Measurements from ENCODE around the gene SMIM14.

The SMIM14 gene

DNA sequence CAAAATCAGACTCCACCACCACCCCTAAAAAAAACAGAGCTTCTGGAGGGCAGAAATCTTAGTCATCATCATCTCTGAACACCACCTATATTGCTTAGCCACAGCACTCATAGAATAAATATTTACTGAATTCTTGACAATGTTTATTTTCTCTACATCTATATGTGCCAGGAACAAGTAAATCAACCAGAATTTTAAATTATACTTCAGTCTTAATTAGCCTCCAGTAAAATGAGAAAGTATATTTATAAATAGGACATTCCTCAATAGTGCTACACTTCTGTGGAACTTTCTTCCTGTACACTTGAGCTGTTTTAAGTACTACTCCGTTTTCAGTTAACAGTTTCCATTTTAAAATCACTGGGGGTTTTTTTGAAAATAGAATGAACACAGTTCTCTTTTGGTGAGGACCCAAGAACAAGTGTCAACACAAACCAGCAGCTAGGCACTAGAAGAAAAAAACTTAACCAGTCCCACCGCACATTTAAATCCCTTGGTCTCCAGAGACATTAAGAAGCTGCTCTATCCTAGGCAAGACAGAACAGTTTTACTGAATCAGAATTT is 25.5 kb downstream of the SMIM14 start:
- H3K4me3 Mint-ChIP-seq: no peak overlapping the region
- H3K4me1 Mint-ChIP-seq: peaks cover 7% of the 10 kb centered on the region
- H3K36me3 Mint-ChIP-seq (ENCODE audit: insufficient read depth): peaks cover 4% of the 10 kb centered on the region
- no peaks in the 10 kb centered on the region for H3K27me3 Mint-ChIP-seq
- no peak overlapping the region for H3K27ac Mint-ChIP-seq (ENCODE audit: low read depth)
- DNase-seq (ENCODE audit: low spot score in 2 of 2) (no peak), ATAC-seq (replicated peaks; ENCODE audit: extremely low read depth, poor library complexity, severe bottlenecking) (no peak)
- no peaks in the 10 kb centered on the region for H3K9me3 Mint-ChIP-seq

DNA sequence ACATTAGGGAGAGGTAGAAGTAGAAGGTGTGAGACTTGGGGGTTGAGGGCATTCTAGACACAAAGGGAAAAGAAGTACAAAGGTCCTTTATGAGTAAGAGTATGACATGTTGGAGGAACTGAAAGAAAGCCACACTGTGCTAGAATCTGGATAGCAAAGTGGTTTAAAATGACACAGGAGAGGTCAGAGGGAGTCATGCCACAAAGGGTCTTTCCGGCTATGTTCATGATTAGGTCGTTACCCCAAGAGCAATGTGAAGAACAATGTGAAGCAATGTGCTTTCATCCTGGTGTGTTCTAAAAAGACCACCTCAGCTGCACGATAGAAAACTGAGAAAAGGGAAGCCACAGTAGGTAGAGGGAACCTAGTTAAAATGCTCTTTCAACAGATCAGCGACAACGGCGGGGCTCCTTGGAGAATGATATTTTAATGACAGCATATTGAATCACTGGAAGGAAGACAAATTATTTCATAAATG is 29.2 kb downstream of the SMIM14 start:
- Mint-ChIP-seq H3K4me3 (no peak overlapping the region), H3K27ac (ENCODE audit: low read depth) (no peak overlapping the region), H3K4me1 (peaks cover 7% of the 10 kb centered on the region), H3K9me3 (no peaks in the 10 kb centered on the region), H3K27me3 (no peaks in the 10 kb centered on the region), H3K36me3 (ENCODE audit: insufficient read depth) (peaks cover 4% of the 10 kb centered on the region)
- ATAC-seq (replicated peaks; ENCODE audit: extremely low read depth, poor library complexity, severe bottlenecking): no peak
- DNase-seq (ENCODE audit: low spot score in 2 of 2): no peak

DNA sequence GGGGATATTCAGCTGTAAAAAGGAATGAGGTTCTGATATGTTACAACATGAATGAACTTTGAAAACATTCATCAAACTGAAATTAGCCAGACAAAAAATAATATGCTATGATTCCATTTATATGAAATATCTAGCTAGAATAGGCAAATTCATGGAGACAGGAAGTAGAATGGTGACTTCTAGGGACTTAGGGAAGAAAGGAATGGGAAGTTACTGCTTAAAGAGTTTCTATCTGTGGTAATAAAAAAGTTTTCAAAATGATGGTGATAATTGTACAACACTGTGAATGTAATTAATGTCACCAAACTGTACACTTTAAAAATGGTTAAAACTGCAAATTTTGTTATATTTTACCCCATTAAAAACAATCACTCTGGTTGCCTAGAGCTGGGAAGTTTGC is 30.2 kb downstream of the SMIM14 start:
- Mint-ChIP-seq H3K27me3 (no peaks in the 10 kb centered on the region), H3K4me3 (no peak overlapping the region), H3K27ac (ENCODE audit: low read depth) (no peak overlapping the region), H3K36me3 (ENCODE audit: insufficient read depth) (peaks cover 7% of the 10 kb centered on the region), H3K9me3 (no peaks in the 10 kb centered on the region), H3K4me1 (peaks cover 7% of the 10 kb centered on the region)
- ATAC-seq (replicated peaks; ENCODE audit: extremely low read depth, poor library complexity, severe bottlenecking) (no peak), DNase-seq (ENCODE audit: low spot score in 2 of 2) (no peak)

DNA sequence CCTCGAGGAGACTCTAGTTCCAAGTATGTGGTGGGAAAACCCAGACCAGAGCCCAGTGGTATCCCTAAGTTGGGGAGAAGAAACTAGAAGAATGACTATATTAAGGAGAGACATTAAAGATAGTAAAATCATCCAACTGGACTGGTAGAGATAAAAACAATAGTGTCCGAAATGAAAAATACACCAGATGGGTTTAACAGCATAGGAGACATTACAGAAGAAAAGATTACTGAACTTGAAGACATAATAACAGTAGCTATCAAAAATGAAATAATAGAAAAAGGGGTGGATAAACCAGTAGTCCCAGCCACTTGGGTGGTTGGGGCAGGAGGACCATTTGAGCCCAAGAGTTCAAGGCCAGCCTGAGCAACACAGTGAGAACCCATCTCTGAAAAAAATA is 31.9 kb downstream of the SMIM14 start:
- Mint-ChIP-seq H3K36me3 (ENCODE audit: insufficient read depth) (peaks cover 12% of the 10 kb centered on the region), H3K27me3 (no peaks in the 10 kb centered on the region), H3K9me3 (no peaks in the 10 kb centered on the region), H3K27ac (ENCODE audit: low read depth) (no peak overlapping the region), H3K4me3 (no peak overlapping the region), H3K4me1 (peaks cover 7% of the 10 kb centered on the region)
- DNase-seq (ENCODE audit: low spot score in 2 of 2) (no peak), ATAC-seq (replicated peaks; ENCODE audit: extremely low read depth, poor library complexity, severe bottlenecking) (no peak)

DNA sequence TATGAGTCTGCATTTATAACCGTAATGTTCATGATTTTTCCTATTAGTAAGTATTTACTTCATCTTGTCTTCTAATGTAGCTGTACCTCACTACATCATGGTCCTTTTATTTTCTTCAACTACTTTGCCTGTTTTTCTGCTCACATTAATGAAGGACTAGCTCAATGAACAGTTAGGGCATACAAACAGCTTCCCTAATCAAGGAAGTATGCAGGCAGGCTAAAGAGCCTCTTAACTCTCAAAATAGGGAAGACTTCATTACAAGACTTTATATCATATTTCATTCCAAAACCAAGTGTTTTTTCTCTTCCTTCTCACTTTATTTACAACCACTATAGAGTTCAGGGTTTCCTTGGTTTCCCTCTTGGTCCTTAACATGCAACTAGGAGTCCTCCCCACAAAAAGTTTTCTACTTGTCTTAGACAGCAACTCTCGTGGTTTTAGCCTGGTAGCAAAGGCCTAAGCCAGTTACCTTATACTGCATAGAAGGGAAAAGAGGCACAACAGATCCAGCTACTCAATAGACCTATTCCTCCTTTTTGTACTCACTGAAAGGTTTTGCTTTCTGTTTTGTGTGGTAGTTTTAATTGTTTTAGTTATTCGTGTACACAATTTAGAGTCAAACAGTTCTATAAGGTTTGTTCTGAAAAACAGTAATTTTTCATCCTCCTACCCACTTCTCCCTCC is 40.8 kb downstream of the SMIM14 start:
- DNase-seq (ENCODE audit: low spot score in 2 of 2) (no peak), ATAC-seq (replicated peaks; ENCODE audit: extremely low read depth, poor library complexity, severe bottlenecking) (no peak)
- Mint-ChIP-seq H3K4me1 (no peaks in the 10 kb centered on the region), H3K9me3 (no peaks in the 10 kb centered on the region), H3K27me3 (no peaks in the 10 kb centered on the region), H3K36me3 (ENCODE audit: insufficient read depth) (peaks cover 6% of the 10 kb centered on the region), H3K4me3 (no peak overlapping the region), H3K27ac (ENCODE audit: low read depth) (no peak overlapping the region)

DNA sequence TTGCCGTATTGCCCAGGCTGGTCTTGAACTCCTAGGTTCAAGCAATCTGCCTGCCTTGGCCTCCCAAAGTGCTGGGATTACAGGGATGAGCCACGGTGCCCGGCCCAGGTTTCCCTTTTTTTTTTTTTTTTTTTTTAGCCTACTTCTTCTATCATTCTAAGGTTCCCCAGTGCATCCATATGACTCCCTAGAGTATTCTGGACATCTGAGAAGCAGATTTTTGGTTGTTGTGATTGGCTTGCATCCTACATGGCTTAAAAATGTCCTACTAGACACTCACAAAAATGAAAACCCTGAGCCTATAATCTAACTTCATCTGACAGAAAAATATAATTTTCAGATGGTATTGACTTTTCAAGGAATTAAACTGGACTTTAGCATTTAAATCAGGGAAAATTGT is 41.7 kb downstream of the SMIM14 start:
- H3K36me3 Mint-ChIP-seq (ENCODE audit: insufficient read depth): peaks cover 2% of the 10 kb centered on the region

DNA sequence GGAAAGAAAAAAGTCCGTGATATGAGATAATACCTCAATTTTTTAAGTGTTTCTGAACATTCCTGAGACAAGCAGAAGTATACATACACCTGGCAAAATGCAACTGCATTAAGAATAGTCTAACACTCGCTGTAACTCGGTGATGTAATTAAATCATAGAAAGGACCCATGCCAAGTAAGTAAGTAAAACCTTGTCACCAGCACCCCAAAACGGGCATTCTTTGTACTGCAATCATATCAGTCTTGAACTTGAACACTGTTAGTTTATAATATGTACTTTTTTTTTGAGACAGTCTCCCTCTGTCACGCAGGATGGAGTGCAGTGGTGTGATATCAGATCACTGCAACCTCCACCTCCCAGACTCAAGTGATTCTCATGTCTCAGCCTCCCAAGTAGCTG is 47.4 kb downstream of the SMIM14 start:
- H3K9me3 Mint-ChIP-seq: no peaks in the 10 kb centered on the region
- ATAC-seq (replicated peaks; ENCODE audit: extremely low read depth, poor library complexity, severe bottlenecking): no peak
- no peak for DNase-seq (ENCODE audit: low spot score in 2 of 2)
- H3K27ac Mint-ChIP-seq (ENCODE audit: low read depth): no peak overlapping the region
- H3K4me1 Mint-ChIP-seq: peaks cover 5% of the 10 kb centered on the region
- peaks cover 2% of the 10 kb centered on the region for H3K36me3 Mint-ChIP-seq (ENCODE audit: insufficient read depth)
- H3K4me3 Mint-ChIP-seq: no peak overlapping the region
- no peaks in the 10 kb centered on the region for H3K27me3 Mint-ChIP-seq

More for the DNA sequence above, 41.7 kb downstream of the SMIM14 start:
- ATAC-seq (replicated peaks; ENCODE audit: extremely low read depth, poor library complexity, severe bottlenecking) (no peak), DNase-seq (ENCODE audit: low spot score in 2 of 2) (no peak)
- H3K4me1 Mint-ChIP-seq: no peaks in the 10 kb centered on the region
- H3K27me3 Mint-ChIP-seq: no peaks in the 10 kb centered on the region
- no peak overlapping the region for H3K4me3 Mint-ChIP-seq
- no peaks in the 10 kb centered on the region for H3K9me3 Mint-ChIP-seq
- H3K27ac Mint-ChIP-seq (ENCODE audit: low read depth): no peak overlapping the region

DNA sequence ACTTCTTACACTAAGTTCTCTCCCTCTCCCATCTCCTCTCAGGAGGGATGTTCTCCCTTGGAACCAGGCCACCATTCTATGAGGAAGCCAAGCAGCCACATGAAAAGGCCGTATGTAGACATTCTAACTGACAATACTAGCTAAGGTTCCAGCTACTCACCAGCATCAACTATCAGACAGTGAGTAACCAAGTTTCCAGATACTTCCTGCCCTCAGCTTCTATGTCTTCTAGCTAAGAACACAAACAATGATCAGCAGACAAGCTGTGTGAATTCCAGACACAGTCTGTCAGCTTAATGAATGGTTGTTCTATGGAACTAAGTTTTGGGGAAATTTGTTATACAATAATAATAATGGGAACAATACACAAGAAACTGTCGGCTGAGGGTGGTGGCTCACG is 50.8 kb downstream of the SMIM14 start:
- no peak for DNase-seq (ENCODE audit: low spot score in 2 of 2)
- ATAC-seq (replicated peaks; ENCODE audit: extremely low read depth, poor library complexity, severe bottlenecking): no peak
- no peak overlapping the region for H3K4me3 Mint-ChIP-seq
- H3K27ac Mint-ChIP-seq (ENCODE audit: low read depth): no peak overlapping the region
- H3K9me3 Mint-ChIP-seq: no peaks in the 10 kb centered on the region
- H3K27me3 Mint-ChIP-seq: no peaks in the 10 kb centered on the region
- peaks cover 5% of the 10 kb centered on the region for H3K4me1 Mint-ChIP-seq
- peaks cover 2% of the 10 kb centered on the region for H3K36me3 Mint-ChIP-seq (ENCODE audit: insufficient read depth)

DNA sequence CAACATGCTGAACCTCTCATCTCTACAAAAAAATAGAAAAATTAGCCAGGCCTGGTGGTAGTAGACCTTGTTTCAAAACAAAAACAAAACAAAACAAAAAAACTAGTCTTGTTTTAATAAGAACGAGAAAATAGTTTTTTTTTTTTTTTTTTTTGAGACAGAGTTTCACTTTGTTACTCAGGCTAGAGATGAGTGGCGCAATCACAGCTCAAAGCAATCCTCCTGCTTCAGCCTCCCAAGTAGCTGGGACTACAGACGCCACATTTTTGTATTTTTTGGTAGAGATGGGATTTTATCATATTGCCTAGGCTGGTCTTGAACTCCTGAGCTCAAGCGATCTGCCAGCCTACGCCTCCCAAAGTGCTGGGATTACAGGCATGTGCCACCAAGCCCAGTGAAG is 63.7 kb downstream of the SMIM14 start:
- peaks cover 1% of the 10 kb centered on the region for H3K36me3 Mint-ChIP-seq (ENCODE audit: insufficient read depth)
- H3K4me3 Mint-ChIP-seq: no peak overlapping the region
- H3K9me3 Mint-ChIP-seq: no peaks in the 10 kb centered on the region
- ATAC-seq (replicated peaks; ENCODE audit: extremely low read depth, poor library complexity, severe bottlenecking) (no peak), DNase-seq (ENCODE audit: low spot score in 2 of 2) (no peak)
- H3K27ac Mint-ChIP-seq (ENCODE audit: low read depth): no peak overlapping the region
- H3K4me1 Mint-ChIP-seq: no peaks in the 10 kb centered on the region
- H3K27me3 Mint-ChIP-seq: no peaks in the 10 kb centered on the region

DNA sequence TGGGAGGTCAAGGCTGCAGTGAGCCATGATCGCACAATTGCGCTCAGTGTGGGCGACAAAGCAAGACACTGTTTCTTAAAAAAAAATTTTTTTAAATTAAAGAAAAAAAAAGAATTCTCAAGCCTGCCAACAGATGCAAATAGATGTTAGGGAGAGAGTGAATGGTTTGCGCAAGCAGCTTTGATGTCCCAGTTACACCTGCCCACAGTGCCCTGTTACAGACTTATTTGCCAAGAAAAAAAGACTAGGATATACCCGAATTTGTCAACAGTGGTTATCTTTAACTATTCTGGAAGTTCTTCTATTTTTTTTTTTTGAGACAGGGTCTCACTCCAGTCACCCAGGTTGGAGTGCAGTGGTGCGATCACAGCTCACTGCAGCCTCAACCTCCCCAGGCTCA is 67.2 kb downstream of the SMIM14 start:
- ATAC-seq (replicated peaks; ENCODE audit: extremely low read depth, poor library complexity, severe bottlenecking): no peak
- no peaks in the 10 kb centered on the region for H3K9me3 Mint-ChIP-seq
- H3K4me1 Mint-ChIP-seq: no peaks in the 10 kb centered on the region
- peaks cover 1% of the 10 kb centered on the region for H3K36me3 Mint-ChIP-seq (ENCODE audit: insufficient read depth)
- no peak for DNase-seq (ENCODE audit: low spot score in 2 of 2)
- no peak overlapping the region for H3K4me3 Mint-ChIP-seq
- no peaks in the 10 kb centered on the region for H3K27me3 Mint-ChIP-seq
- H3K27ac Mint-ChIP-seq (ENCODE audit: low read depth): no peak overlapping the region

DNA sequence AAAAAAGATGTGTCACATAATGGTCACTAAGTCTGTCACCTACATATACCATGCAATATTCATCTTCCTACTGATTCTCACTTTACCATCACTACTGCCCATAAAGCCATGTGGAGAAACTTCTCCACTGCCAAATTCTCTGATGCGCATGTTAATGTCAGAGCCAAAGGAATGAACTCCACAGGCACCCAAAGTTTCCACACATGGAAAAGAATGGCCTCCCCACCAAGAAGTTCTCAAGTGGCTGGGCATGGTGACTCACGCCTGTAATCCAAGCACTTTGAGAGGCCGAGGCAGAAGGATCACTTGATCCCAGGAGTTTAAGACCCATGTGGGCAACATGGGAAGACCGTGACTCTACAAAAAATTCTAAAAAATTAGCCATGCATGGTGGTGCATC is 67.6 kb downstream of the SMIM14 start:
- Mint-ChIP-seq H3K36me3 (ENCODE audit: insufficient read depth) (peaks cover 3% of the 10 kb centered on the region), H3K9me3 (no peaks in the 10 kb centered on the region), H3K27me3 (no peaks in the 10 kb centered on the region), H3K4me1 (no peaks in the 10 kb centered on the region), H3K4me3 (no peak overlapping the region), H3K27ac (ENCODE audit: low read depth) (no peak overlapping the region)
- DNase-seq (ENCODE audit: low spot score in 2 of 2) (no peak), ATAC-seq (replicated peaks; ENCODE audit: extremely low read depth, poor library complexity, severe bottlenecking) (no peak)

DNA sequence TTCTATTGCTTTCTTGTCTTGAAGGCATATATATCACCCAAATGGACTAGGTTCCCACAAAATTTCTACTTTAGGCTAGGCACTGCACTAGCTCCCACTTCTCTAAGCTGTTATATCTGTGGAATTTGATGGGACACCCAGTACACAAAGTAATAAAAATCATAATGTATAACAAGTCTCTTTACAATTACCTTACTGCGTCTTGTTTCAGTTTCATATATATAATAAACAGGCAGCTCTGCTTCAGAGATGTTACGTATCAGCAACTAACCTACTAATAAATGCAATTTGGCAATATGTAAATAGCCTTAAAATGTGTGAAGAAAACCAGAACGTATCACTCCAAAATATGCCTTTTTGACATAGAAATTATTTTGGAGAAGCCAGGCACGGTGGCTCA is 69.5 kb downstream of the SMIM14 start:
- Mint-ChIP-seq H3K4me1 (no peaks in the 10 kb centered on the region), H3K4me3 (peak overlapping the region; percentile 31), H3K27me3 (no peaks in the 10 kb centered on the region), H3K36me3 (ENCODE audit: insufficient read depth) (peaks cover 3% of the 10 kb centered on the region), H3K9me3 (no peaks in the 10 kb centered on the region), H3K27ac (ENCODE audit: low read depth) (peak overlapping the region; percentile 46)
- ATAC-seq (replicated peaks; ENCODE audit: extremely low read depth, poor library complexity, severe bottlenecking): no peak
- DNase-seq (ENCODE audit: low spot score in 2 of 2): no peak

DNA sequence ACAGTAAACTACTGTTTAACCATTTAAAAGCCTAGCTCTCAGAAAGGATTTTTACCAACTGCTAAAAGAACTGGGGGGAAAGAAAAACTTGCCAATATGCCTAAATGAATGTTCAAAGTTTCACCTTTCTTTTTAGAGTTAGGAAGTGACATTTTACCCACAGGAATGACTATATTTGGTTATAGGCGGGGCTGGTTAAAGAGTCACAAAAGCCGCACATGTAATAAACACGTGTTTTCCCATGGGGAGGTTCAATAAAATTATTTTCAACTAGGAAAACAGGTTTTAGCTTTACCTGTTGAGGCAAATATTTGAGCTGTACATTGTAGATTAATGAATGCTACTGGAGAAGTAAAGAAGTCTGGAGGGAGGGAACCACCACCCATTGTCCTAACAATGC is 69.9 kb downstream of the SMIM14 start:
- no peaks in the 10 kb centered on the region for H3K4me1 Mint-ChIP-seq
- H3K4me3 Mint-ChIP-seq: peak overlapping the region; percentile 31
- H3K9me3 Mint-ChIP-seq: no peaks in the 10 kb centered on the region
- no peaks in the 10 kb centered on the region for H3K27me3 Mint-ChIP-seq
- ATAC-seq (replicated peaks; ENCODE audit: extremely low read depth, poor library complexity, severe bottlenecking): no peak
- no peak for DNase-seq (ENCODE audit: low spot score in 2 of 2)
- H3K36me3 Mint-ChIP-seq (ENCODE audit: insufficient read depth): peaks cover 3% of the 10 kb centered on the region
- H3K27ac Mint-ChIP-seq (ENCODE audit: low read depth): peak overlapping the region; percentile 46
